ENCODE measurements around the gene MAST4. TPM values are rescaled to one million over a fixed set of nuclear protein-coding genes. Genes with fewer than 3 reads are reported as not detected.

MAST4 gene
- total and polyA plus RNA-seq, 2 of the 4 experiments (the other 2 are of a cell fraction): 4.8 to 6.8 TPM

GRCh38 chr5:66986009-66986408, 389.8 kb downstream of the MAST4 start:
- Histone ChIP-seq H4K8ac (ENCODE audit: low read depth in 2 of 2, low read length in 2 of 2) (no peak overlapping the region), H3K4me3 (ENCODE audit: insufficient read depth, low read depth, low read length) (no peak overlapping the region), H3K27me3 (ENCODE audit: control insufficient read depth, insufficient read depth, low read length) (no peaks in the 10 kb centered on the region), H2AFZ (replicated peaks; ENCODE audit: low read length, poor library complexity) (no peak overlapping the region), H2AK9ac (replicated peaks; ENCODE audit: low read depth, low read length, poor library complexity) (no peak overlapping the region), H2BK120ac (ENCODE audit: low read depth, low read length) (no peak overlapping the region), H3K79me1 (ENCODE audit: low read depth in 1 of 2, low read length in 2 of 2) (no peaks in the 10 kb centered on the region), H3K36me3 (ENCODE audit: control insufficient read depth, insufficient read depth, low read length) (no peaks in the 10 kb centered on the region), H2BK20ac (ENCODE audit: low read depth, low read length) (no peak overlapping the region), H3K4me2 (ENCODE audit: low read depth, low read length) (no peak overlapping the region), H2BK15ac (ENCODE audit: low read depth, low read length) (no peak overlapping the region), H4K20me1 (ENCODE audit: insufficient read depth, low read length) (no peaks in the 10 kb centered on the region), H4K5ac (ENCODE audit: low read depth, low read length) (no peak overlapping the region), H3K56ac (ENCODE audit: extremely low read depth, insufficient read depth, low read length) (no peak overlapping the region), H3K9me1 (ENCODE audit: insufficient read depth, low read length) (peaks cover 7% of the 10 kb centered on the region; the same call in 1 of the 2 replicates), H3K9ac (ENCODE audit: low read depth, low read length) (no peak overlapping the region), H3K4ac (ENCODE audit: low read depth, low read length) (no peak overlapping the region), H4K91ac (ENCODE audit: insufficient read depth, low read depth, low read length) (no peak overlapping the region), H3K23ac (ENCODE audit: low read depth, low read length) (no peak overlapping the region), H3K14ac (replicated peaks; ENCODE audit: low read depth, low read length) (no peak overlapping the region), H3K4me1 (ENCODE audit: control insufficient read depth, insufficient read depth, low read length) (peaks cover 6% of the 10 kb centered on the region), H2AK5ac (ENCODE audit: low read depth, low read length) (no peak overlapping the region; the same call in 1 of the 2 replicates), H3K27ac (ENCODE audit: insufficient read depth, low read length) (no peak overlapping the region), H3K18ac (ENCODE audit: low read depth, low read length) (no peak overlapping the region), H3K9me3 (ENCODE audit: control insufficient read depth, insufficient read depth, low read length) (no peaks in the 10 kb centered on the region), H2BK5ac (ENCODE audit: low read depth, low read length, poor library complexity, severe bottlenecking) (no peak overlapping the region)
- no TSS peak for BruUV-seq (replicated peaks)
- ATAC-seq (ENCODE audit: low read depth) (no peak), DNase-seq (no peak)
- CTCF ChIA-PET: interaction anchor here (1.0 kb wide), 1 partner anchor 30 kb away, joined by 3 read pairs; no protein-coding TSS in a partner anchor
- WGBS, 2 experiments (ENCODE audit: extremely low coverage in 2 of 2, insufficient read length in 1 of 2): no CpG with 5 or more reads among the region's 2 CpGs
- POLR2A ChIA-PET (ENCODE audit: unreplicated experiment): no interaction called here
- intact Hi-C loops (cut with micrococcal nuclease) (no loop called here), in situ Hi-C loops (cut with MboI; ENCODE audit: low sequenced_read_pairs) (no loop called here), dilution Hi-C loops (cut with HindIII; ENCODE audit: low sequenced_read_pairs, unreplicated experiment) (no loop called here)
- no peak for TF ChIP-seq CHD1 (IDR thresholded peaks at IDR 0.05; ENCODE audit: low read depth, low read length)
- no peak for TF ChIP-seq SMC3 (IDR thresholded peaks at IDR 0.05; ENCODE audit: low read depth, low read length)

Data from IMR-90 (cell line).